H1 (cell line): ENCODE data around the gene DIPK1A. TPM values are rescaled to one million over a fixed set of nuclear protein-coding genes. Genes with fewer than 3 reads are reported as not detected.

ENCODE experiments used
- CTCF ChIA-PET: fragments of 300-600 bp; sonication (Branson Sonifier 250); formaldehyde crosslinking; loops from one replicate; lab custom pipeline; 2021; ENCODE audit not compliant: partially characterized antibody; lab: Charles Lee
- POLR2A ChIA-PET: fragments of 300-600 bp; sonication (Branson Sonifier 250); formaldehyde crosslinking; loops from one replicate; lab custom pipeline; 2021; ENCODE audit warnings: inconsistent platforms; ENCODE audit not compliant: partially characterized antibody; lab: Charles Lee
- DNase-seq, 2 experiments: peaks; one replicate each; pipeline versions ENCODE4 v3.0.0 to v3.0.0-alpha.2; 2010 to 2022; ENCODE audit warnings: low spot score in 2 of 2, low read depth in 1 of 2, mixed read lengths in 1 of 2
- FAIRE-seq: peaks from 2 replicates; lab custom pipeline; 2011; peaks lifted over from hg19 to GRCh38; lab: Jason Lieb, UNC
- H2AFZ ChIP-seq: 2 replicates; pipeline ENCODE4 v1.8.1; 2012; ENCODE audit warnings: low read length, inconsistent platforms
- H2AK5ac ChIP-seq: 2 replicates; pipeline ENCODE4 v1.6.1; 2013; ENCODE audit warnings: low read depth, low read length
- H2BK120ac ChIP-seq: replicated peaks from 2 replicates; pipeline ENCODE3; 2013; ENCODE audit warnings: low read depth, low read length, inconsistent platforms
- H2BK12ac ChIP-seq: 2 replicates; pipeline ENCODE4 v1.6.1; 2013; ENCODE audit warnings: low read depth, low read length
- H2BK15ac ChIP-seq: 2 replicates; pipeline ENCODE4 v1.6.1; 2013; ENCODE audit warnings: low read length
- H2BK20ac ChIP-seq: 2 replicates; pipeline ENCODE4 v1.6.1; 2013; ENCODE audit warnings: low read length
- H2BK5ac ChIP-seq: 2 replicates; pipeline ENCODE4 v1.6.1; 2013; ENCODE audit warnings: low read depth, low read length
- H3K14ac ChIP-seq: 2 replicates; pipeline ENCODE4 v1.6.1; 2013; ENCODE audit warnings: inconsistent platforms; ENCODE audit not compliant: insufficient read length
- H3K18ac ChIP-seq: 2 replicates; pipeline ENCODE4 v1.6.1; 2013; ENCODE audit warnings: low read length; ENCODE audit errors: extremely low read depth
- H3K23ac ChIP-seq: 2 replicates; pipeline ENCODE4 v1.6.1; 2013; ENCODE audit warnings: inconsistent platforms; ENCODE audit not compliant: insufficient read length
- H3K23me2 ChIP-seq: 2 replicates; pipeline ENCODE4 v1.6.1; 2013; ENCODE audit warnings: low read depth, low read length
- H3K27ac ChIP-seq: 2 replicates; pipeline ENCODE4 v1.6.1; 2011; ENCODE audit warnings: low read depth, low read length, inconsistent platforms
- H3K27me3 ChIP-seq, 4 experiments: replicated peaks in 1 of 4; 1 replicate in 1 of 4; 2 replicates in 3 of 4; pipeline versions ENCODE4 v1.6.1 to v1.8.1; 2011 to 2013; ENCODE audit warnings: low read length in 3 of 4, mild to moderate bottlenecking in 3 of 4, inconsistent platforms in 2 of 4, mixed read lengths in 2 of 4, moderate library complexity in 1 of 4; ENCODE audit not compliant: control insufficient read depth in 3 of 4, insufficient read depth in 3 of 4; ENCODE audit errors: extremely low read depth in 1 of 4
- H3K36me3 ChIP-seq, 4 experiments: 2 replicates each; pipeline versions ENCODE4 v1.6.1 to v1.8.1; 2011 to 2013; ENCODE audit warnings: mild to moderate bottlenecking in 4 of 4, low read length in 3 of 4, moderate library complexity in 2 of 4, control low read depth in 1 of 4, inconsistent platforms in 1 of 4; ENCODE audit not compliant: insufficient read depth in 4 of 4, control insufficient read depth in 2 of 4
- H3K4ac ChIP-seq: replicated peaks from 2 replicates; pipeline ENCODE3; 2013; ENCODE audit warnings: low read length, low read depth, mixed read lengths, inconsistent platforms; ENCODE audit not compliant: insufficient read length
- H3K4me1 ChIP-seq, 4 experiments: replicated peaks in 1 of 4; 1 replicate in 1 of 4; 2 replicates in 3 of 4; pipeline versions ENCODE4 v1.6.1 to v1.8.1; 2011 to 2013; ENCODE audit warnings: low read length in 3 of 4, inconsistent platforms in 2 of 4, mixed read lengths in 1 of 4; ENCODE audit not compliant: insufficient read depth in 4 of 4, control insufficient read depth in 3 of 4
- H3K4me2 ChIP-seq, 2 experiments: 2 replicates each; pipeline versions ENCODE4 v1.6.1 to v1.8.1; 2011 to 2013; ENCODE audit warnings: low read depth in 2 of 2, low read length in 2 of 2, control low read depth in 1 of 2, inconsistent platforms in 1 of 2, mild to moderate bottlenecking in 1 of 2; ENCODE audit not compliant: insufficient read depth in 1 of 2
- H3K4me3 ChIP-seq, 4 experiments: fragments of 200-600, 300-600 bp in 1 of 4; sonication (generic), shearing (Covaris generic), sonication (Bioruptor Twin) in 1 of 4; 2 replicates each; pipeline versions ENCODE4 v1.5.1 to v1.8.1; 2011 to 2016; ENCODE audit warnings: low read length in 4 of 4, low read depth in 3 of 4, control low read depth in 2 of 4, inconsistent platforms in 2 of 4, mild to moderate bottlenecking in 2 of 4, mixed read lengths in 1 of 4, moderate library complexity in 1 of 4; ENCODE audit not compliant: insufficient read depth in 2 of 4; ENCODE audit errors: extremely low read depth in 1 of 4
- H3K56ac ChIP-seq: replicated peaks from 2 replicates; pipeline ENCODE3; 2013; ENCODE audit warnings: low read depth, mild to moderate bottlenecking, mixed read lengths, low read length, inconsistent platforms; ENCODE audit not compliant: insufficient read length
- H3K79me1 ChIP-seq: 2 replicates; pipeline ENCODE4 v1.6.1; 2013; ENCODE audit warnings: low read depth, low read length, control low read depth
- H3K79me2 ChIP-seq, 2 experiments: 2 replicates each; pipeline versions ENCODE4 v1.6.1 to v1.8.1; 2012 to 2013; ENCODE audit warnings: low read length in 2 of 2, mild to moderate bottlenecking in 2 of 2, inconsistent platforms in 1 of 2; ENCODE audit not compliant: insufficient read depth in 2 of 2, control insufficient read depth in 1 of 2
- H3K9ac ChIP-seq, 4 experiments: replicated peaks in 1 of 4; 1 replicate in 1 of 4; 2 replicates in 3 of 4; pipeline versions ENCODE4 v1.6.1 to v1.8.1; 2011 to 2013; ENCODE audit warnings: low read depth in 3 of 4, low read length in 3 of 4, control low read depth in 2 of 4, mild to moderate bottlenecking in 2 of 4, moderate library complexity in 2 of 4, inconsistent platforms in 1 of 4; ENCODE audit errors: extremely low read depth in 1 of 4
- H3K9me3 ChIP-seq, 2 experiments: 2 replicates each; pipeline versions ENCODE4 v1.6.1 to v1.8.1; 2012 to 2013; ENCODE audit warnings: mild to moderate bottlenecking in 2 of 2, moderate library complexity in 2 of 2, control low read depth in 1 of 2, inconsistent platforms in 1 of 2, low read depth in 1 of 2, low read length in 1 of 2, mixed read lengths in 1 of 2; ENCODE audit not compliant: insufficient read depth in 2 of 2
- H4K20me1 ChIP-seq, 2 experiments: replicated peaks in 1 of 2; 2 replicates each; pipeline versions ENCODE3 to v1.8.1; 2011 to 2013; ENCODE audit warnings: inconsistent platforms in 2 of 2, low read length in 2 of 2, mild to moderate bottlenecking in 1 of 2; ENCODE audit not compliant: insufficient read depth in 2 of 2, control insufficient read depth in 1 of 2
- H4K5ac ChIP-seq: 2 replicates; pipeline ENCODE4 v1.6.1; 2013; ENCODE audit warnings: low read length, low read depth, mixed read lengths, inconsistent platforms; ENCODE audit not compliant: insufficient read length
- H4K8ac ChIP-seq: 2 replicates; pipeline ENCODE4 v1.8.0; 2013; ENCODE audit warnings: mild to moderate bottlenecking, moderate library complexity, low read length, inconsistent platforms; ENCODE audit not compliant: insufficient read depth; ENCODE audit errors: extremely low read depth
- H4K91ac ChIP-seq: replicated peaks from 2 replicates; pipeline ENCODE3; 2013; ENCODE audit warnings: low read length, mixed read lengths, inconsistent platforms; ENCODE audit not compliant: insufficient read length
- ASH2L ChIP-seq: fragments of 200-600, 300-600 bp; sonication (generic); IDR thresholded peaks from one replicate; pipeline ENCODE4 v1.7.1; 2017; ENCODE audit warnings: low read length
- RFX5 ChIP-seq: IDR thresholded peaks from 2 replicates; pipeline ENCODE4 v1.6.1; 2011; ENCODE audit warnings: low read depth, low read length, improper control_type of control experiment, borderline replicate concordance
- TBP ChIP-seq: IDR thresholded peaks from 2 replicates; pipeline ENCODE4 v1.6.1; 2011; ENCODE audit warnings: low read depth, low read length, improper control_type of control experiment
- WGBS, 2 experiments: shearing (Covaris generic) in 1 of 2; methylation state at CpG; one replicate each; pipeline versions ENCODE4 v1.1.6 to v1.1.7; 2013 to 2015; ENCODE audit warnings: low lambda C conversion rate in 2 of 2, mixed read lengths in 2 of 2, inconsistent platforms in 1 of 2, low coverage in 1 of 2, missing lambda C conversion rate in 1 of 2; ENCODE audit not compliant: insufficient replicate concordance in 2 of 2, insufficient coverage in 1 of 2, insufficient read length in 1 of 2; ENCODE audit errors: extremely low coverage in 1 of 2, missing lambda C conversion rate in 1 of 2; 5-methylcytosine and 5-hydroxymethylcytosine counted together
- polyA plus RNA-seq, 7 experiments: library from polyadenylated mRNA; depleted of rRNA in 3 of 7; stranded (reverse) in 5 of 7; unstranded in 2 of 7; fragments of >200 nt in 5 of 7; fragments of 200-250 nt in 2 of 7; gene quantifications; 1 replicate in 5 of 7; 2 replicates in 1 of 7; 4 replicates in 1 of 7; pipeline versions ENCODE4 v1.2.1 to v1.2.3, GENCODE V29; 2011 to 2013; ENCODE audit warnings: missing spikeins in 2 of 7, mixed read lengths in 2 of 7
- total RNA-seq: library from RNA; stranded (reverse); fragmentation: NEBNext Ultra II Directional; extraction: Animal tissue kit (Norgen Biotek cat#: 25700); gene quantifications from 2 replicates; pipeline ENCODE4 v1.2.1, GENCODE V29; 2021

The DIPK1A gene
- total and polyA plus RNA-seq, 2 of the 8 experiments (the other 6 are each of a cell fraction or from before 2014, with no cell fraction given), result 2.5 to 5.0 TPM

- 83% methylated on average over 7 of the region's 7 CpGs; no CpG with 5 or more reads in 1 of the 2 experiments for WGBS, 2 experiments
- ChIA-PET CTCF (interaction anchor here (0.7 to 1.6 kb wide), 3 partner anchors 11 to 56 kb away, joined by 3 to 4 read pairs (median 4); no protein-coding TSS in a partner anchor), POLR2A (interaction anchor here (0.8 to 1.9 kb wide), 5 partner anchors 9 to 30 kb away, joined by 3 to 8 read pairs (median 3); partner anchors contain the start of gene RPL5)
- no peak overlapping the region for H2BK15ac ChIP-seq
- H3K27me3 ChIP-seq, result no peaks in the 10 kb centered on the region
- H2BK120ac ChIP-seq, result no peak overlapping the region
- H3K14ac ChIP-seq, result no peak overlapping the region
- H2AK5ac ChIP-seq, result no peak overlapping the region
- no peak overlapping the region for H3K27ac ChIP-seq
- no peaks in the 10 kb centered on the region for H3K9me3 ChIP-seq
- H3K36me3 ChIP-seq, result no peaks in the 10 kb centered on the region
- no peak overlapping the region for H3K23ac ChIP-seq
- no peaks in the 10 kb centered on the region for H3K79me1 ChIP-seq
- no peak overlapping the region for H3K4me2 ChIP-seq
- H3K4ac ChIP-seq, result no peak overlapping the region
- no peak overlapping the region for H3K18ac ChIP-seq
- TF ChIP-seq ASH2L, result no peak
- TF ChIP-seq TBP, result 0 out of 2 replicates have a peak, but pooled peaks have one; percentile 17
- TF ChIP-seq RFX5, result peak; percentile 90
- peak overlapping the region; percentile 1; the same call in 1 of the 2 replicates for H2AFZ ChIP-seq
- no peak overlapping the region for H2BK5ac ChIP-seq
- H3K79me2 ChIP-seq, result no peaks in the 10 kb centered on the region
- no peaks in the 10 kb centered on the region for H3K4me1 ChIP-seq
- FAIRE-seq (no peak), DNase-seq (no peak)
- no peak overlapping the region for H2BK20ac ChIP-seq
- H4K5ac ChIP-seq, result no peak overlapping the region
- H4K20me1 ChIP-seq, result no peaks in the 10 kb centered on the region
- no peaks in the 10 kb centered on the region for H3K23me2 ChIP-seq
- H3K9ac ChIP-seq, result no peak overlapping the region
- H2BK12ac ChIP-seq, result no peak overlapping the region
- no peak overlapping the region for H3K4me3 ChIP-seq
- no peak overlapping the region for H4K8ac ChIP-seq
- no peak overlapping the region for H3K56ac ChIP-seq
- H4K91ac ChIP-seq, result no peak overlapping the region
Observed at GRCh38 chr1:92804721-92805201, 156.5 kb downstream of the DIPK1A start.
